Endothelial cell of hepatic sinusoid (primary cell): ENCODE measurements around the gene KLF15.

Experiments
- in situ Hi-C: cut with HindIII; loops from 2 replicates; pipeline ENCODE4 v1.10.0; 2017; ENCODE audit warnings: low sequenced_read_pairs

Gene KLF15

GRCh38 chr3:126357295-126358037 is at the start of gene KLF15:
KLF15 (minus strand) TSS chr3:126357408; CDS start chr3:126352922, 4,486 bp downstream.
- in situ Hi-C loops: no loop called here

GRCh38 chr3:126406389-126407296 is 49.4 kb upstream of the KLF15 start:
- in situ Hi-C loops: no loop called here

GRCh38 chr3:126402666-126403302 is 45.6 kb upstream of the KLF15 start:
- in situ Hi-C loops: no loop called here

GRCh38 chr3:126402178-126402577 is 45.0 kb upstream of the KLF15 start:
- in situ Hi-C loops: no loop called here

GRCh38 chr3:126401611-126402160 is 44.5 kb upstream of the KLF15 start:
- in situ Hi-C loops: no loop called here

- in situ Hi-C loops: no loop called here
These were observed 42.5 kb upstream of the KLF15 start for GRCh38 chr3:126399756-126400155.

GRCh38 chr3:126399351-126399735 is 42.1 kb upstream of the KLF15 start:
- in situ Hi-C loops: no loop called here

GRCh38 chr3:126398423-126399350 is 41.5 kb upstream of the KLF15 start:
- in situ Hi-C loops: no loop called here

GRCh38 chr3:126397610-126398422 is 40.6 kb upstream of the KLF15 start:
- in situ Hi-C loops: no loop called here

- in situ Hi-C loops: no loop called here
These were observed 39.3 kb upstream of the KLF15 start for GRCh38 chr3:126396536-126396935.

GRCh38 chr3:126395846-126396513 is 38.8 kb upstream of the KLF15 start:
- in situ Hi-C loops: no loop called here

GRCh38 chr3:126394977-126395321 is 37.7 kb upstream of the KLF15 start:
- in situ Hi-C loops: loop anchor here (5.0 kb wide), 1 partner anchor 62 kb away; no protein-coding TSS in a partner anchor

- in situ Hi-C loops: loop anchor here (5.0 kb wide), 1 partner anchor 63 kb away; no protein-coding TSS in a partner anchor
These were observed 37.2 kb upstream of the KLF15 start, which contains the start of gene CFAP100 for GRCh38 chr3:126394179-126394976. CFAP100 (plus strand) TSS chr3:126394909; CDS start chr3:126396001, 1,092 bp downstream.

- in situ Hi-C loops: loop anchor here (5.0 kb wide), 1 partner anchor 64 kb away; no protein-coding TSS in a partner anchor
These were observed 36.4 kb upstream of the KLF15 start for GRCh38 chr3:126393563-126393962.

GRCh38 chr3:126392246-126392645 is 35.0 kb upstream of the KLF15 start:
- in situ Hi-C loops: loop anchor here (5.0 kb wide), 1 partner anchor 65 kb away; no protein-coding TSS in a partner anchor

GRCh38 chr3:126391631-126392030 is 34.4 kb upstream of the KLF15 start:
- in situ Hi-C loops: loop anchor here (5.0 kb wide), 1 partner anchor 66 kb away; no protein-coding TSS in a partner anchor

GRCh38 chr3:126390751-126391150 is 33.5 kb upstream of the KLF15 start:
- in situ Hi-C loops: loop anchor here (5.0 kb wide), 1 partner anchor 67 kb away; no protein-coding TSS in a partner anchor
